Measurements from ENCODE around the gene SLC17A8. TPM values are rescaled to one million over a fixed set of nuclear protein-coding genes. Genes with fewer than 3 reads are reported as not detected.
"Not testable (repeated sequence)": the region's sequence is repeated elsewhere in the genome, so short reads cannot be mapped to it uniquely, and the experiment has no call there.

The SLC17A8 gene
- total and polyA plus RNA-seq, 5 donors from 2014 or later: not detected

GRCh38 chr12:100332852-100333251 lies 24.0 kb upstream of the SLC17A8 start:
- H3K4me1 Mint-ChIP-seq: peaks cover 0 to 6% (median 4%) of the 10 kb centered on the region in 4 donors
- no peaks in the 10 kb centered on the region for H3K4me1 ChIP-seq (ENCODE audit: control insufficient read depth, insufficient read depth, low read length, poor library complexity, severe bottlenecking)
- no peak overlapping the region for H3K27ac Mint-ChIP-seq
- peaks cover 73% of the 10 kb centered on the region for H3K36me3 Mint-ChIP-seq
- peaks cover 64% of the 10 kb centered on the region for H3K36me3 ChIP-seq (ENCODE audit: control insufficient read depth, insufficient read depth, low read length)
- H3K27me3 ChIP-seq (ENCODE audit: control insufficient read depth, insufficient read depth, low read length): no peaks in the 10 kb centered on the region
- DNase-seq (no peak), ATAC-seq (ENCODE audit: low read depth in 2 of 2) (no peak)
- no peak overlapping the region for H3K27ac ChIP-seq (ENCODE audit: insufficient read depth, low read length, poor library complexity, severe bottlenecking)
- H3K9me3 ChIP-seq (ENCODE audit: control insufficient read depth in 2 of 2, low read length in 2 of 2): no peaks in the 10 kb centered on the region
- H3K27me3 Mint-ChIP-seq: no peaks in the 10 kb centered on the region
- no peak overlapping the region for H3K4me3 ChIP-seq (ENCODE audit: low read depth, low read length)
- no peaks in the 10 kb centered on the region for H3K9me3 Mint-ChIP-seq
- H3K4me3 Mint-ChIP-seq: no peak overlapping the region

GRCh38 chr12:100337299-100337698 lies 19.6 kb upstream of the SLC17A8 start:
- Mint-ChIP-seq H3K36me3 (peaks cover 44% of the 10 kb centered on the region), H3K27ac (no peak overlapping the region), H3K27me3 (no peaks in the 10 kb centered on the region), H3K4me1 (peaks cover 0 to 4% (median 1%) of the 10 kb centered on the region in 4 donors), H3K9me3 (peaks cover 0 to under 1% (median 0%) of the 10 kb centered on the region in 7 donors), H3K4me3 (no peak overlapping the region)
- Histone ChIP-seq H3K4me3 (ENCODE audit: low read depth, low read length) (no peak overlapping the region), H3K4me1 (ENCODE audit: control insufficient read depth, insufficient read depth, low read length, poor library complexity, severe bottlenecking) (no peaks in the 10 kb centered on the region), H3K36me3 (ENCODE audit: control insufficient read depth, insufficient read depth, low read length) (peaks cover 57% of the 10 kb centered on the region), H3K27me3 (ENCODE audit: control insufficient read depth, insufficient read depth, low read length) (no peaks in the 10 kb centered on the region), H3K27ac (ENCODE audit: insufficient read depth, low read length, poor library complexity, severe bottlenecking) (no peak overlapping the region), H3K9me3 (ENCODE audit: control insufficient read depth in 2 of 2, low read length in 2 of 2) (no peaks in the 10 kb centered on the region)
- DNase-seq (no peak), ATAC-seq (ENCODE audit: low read depth in 2 of 2) (no peak)

- H3K9me3 ChIP-seq (ENCODE audit: control insufficient read depth in 2 of 2, low read length in 2 of 2): no peaks in the 10 kb centered on the region
- H3K27me3 ChIP-seq (ENCODE audit: control insufficient read depth, insufficient read depth, low read length): no peaks in the 10 kb centered on the region
- peaks cover 47% of the 10 kb centered on the region for H3K36me3 Mint-ChIP-seq
- no peak overlapping the region for H3K4me3 ChIP-seq (ENCODE audit: low read depth, low read length)
- H3K27me3 Mint-ChIP-seq: no peaks in the 10 kb centered on the region
- DNase-seq: no peak
- no peak for ATAC-seq (ENCODE audit: low read depth in 2 of 2)
- H3K27ac Mint-ChIP-seq: no peak overlapping the region
- peaks cover 54% of the 10 kb centered on the region for H3K36me3 ChIP-seq (ENCODE audit: control insufficient read depth, insufficient read depth, low read length)
- H3K9me3 Mint-ChIP-seq: peaks cover 0 to 4% (median 0%) of the 10 kb centered on the region in 7 donors
- H3K4me1 Mint-ChIP-seq: peaks cover 0 to 4% (median 1%) of the 10 kb centered on the region in 4 donors
- H3K4me3 Mint-ChIP-seq: no peak overlapping the region
- no peak overlapping the region for H3K27ac ChIP-seq (ENCODE audit: insufficient read depth, low read length, poor library complexity, severe bottlenecking)
- no peaks in the 10 kb centered on the region for H3K4me1 ChIP-seq (ENCODE audit: control insufficient read depth, insufficient read depth, low read length, poor library complexity, severe bottlenecking)
These were observed 19.1 kb upstream of the SLC17A8 start for GRCh38 chr12:100337727-100338126.

GRCh38 chr12:100339071-100339470 lies 17.8 kb upstream of the SLC17A8 start:
- Histone ChIP-seq H3K36me3 (ENCODE audit: control insufficient read depth, insufficient read depth, low read length) (peaks cover 44% of the 10 kb centered on the region), H3K9me3 (ENCODE audit: control insufficient read depth in 2 of 2, low read length in 2 of 2) (no peaks in the 10 kb centered on the region), H3K4me1 (ENCODE audit: control insufficient read depth, insufficient read depth, low read length, poor library complexity, severe bottlenecking) (no peaks in the 10 kb centered on the region), H3K27ac (ENCODE audit: insufficient read depth, low read length, poor library complexity, severe bottlenecking) (no peak overlapping the region), H3K4me3 (ENCODE audit: low read depth, low read length) (no peak overlapping the region), H3K27me3 (ENCODE audit: control insufficient read depth, insufficient read depth, low read length) (no peaks in the 10 kb centered on the region)
- H3K27ac Mint-ChIP-seq: peak overlapping the region in 1 of 3 donors; percentile 39
- DNase-seq: no peak
- no peaks in the 10 kb centered on the region for H3K27me3 Mint-ChIP-seq
- peaks cover 0 to 2% (median 0%) of the 10 kb centered on the region in 4 donors for H3K4me1 Mint-ChIP-seq
- H3K36me3 Mint-ChIP-seq: peaks cover 37% of the 10 kb centered on the region
- H3K4me3 Mint-ChIP-seq: no peak overlapping the region
- ATAC-seq (ENCODE audit: low read depth in 2 of 2): no peak
- H3K9me3 Mint-ChIP-seq: peaks cover 0 to 5% (median 0%) of the 10 kb centered on the region in 7 donors

- H3K36me3 Mint-ChIP-seq: peaks cover 16% of the 10 kb centered on the region
- not testable (repeated sequence) for H3K27me3 ChIP-seq (ENCODE audit: control insufficient read depth, insufficient read depth, low read length); H3K4me1 Mint-ChIP-seq; DNase-seq; H3K4me1 ChIP-seq (ENCODE audit: control insufficient read depth, insufficient read depth, low read length, poor library complexity, severe bottlenecking); H3K9me3 Mint-ChIP-seq; H3K4me3 ChIP-seq (ENCODE audit: low read depth, low read length); H3K27ac ChIP-seq (ENCODE audit: insufficient read depth, low read length, poor library complexity, severe bottlenecking); H3K4me3 Mint-ChIP-seq; H3K27me3 Mint-ChIP-seq; H3K9me3 ChIP-seq (ENCODE audit: control insufficient read depth in 2 of 2, low read length in 2 of 2); ATAC-seq (ENCODE audit: low read depth in 2 of 2); H3K27ac Mint-ChIP-seq
- H3K36me3 ChIP-seq (ENCODE audit: control insufficient read depth, insufficient read depth, low read length): peaks cover 14% of the 10 kb centered on the region
These were observed 14.0 kb upstream of the SLC17A8 start for GRCh38 chr12:100342897-100343296.

GRCh38 chr12:100344351-100344750 lies 12.5 kb upstream of the SLC17A8 start:
- not testable (repeated sequence) for H3K4me3 Mint-ChIP-seq; H3K27ac Mint-ChIP-seq; H3K9me3 Mint-ChIP-seq; H3K27ac ChIP-seq (ENCODE audit: insufficient read depth, low read length, poor library complexity, severe bottlenecking); H3K4me1 ChIP-seq (ENCODE audit: control insufficient read depth, insufficient read depth, low read length, poor library complexity, severe bottlenecking); H3K4me3 ChIP-seq (ENCODE audit: low read depth, low read length); H3K27me3 Mint-ChIP-seq; H3K36me3 ChIP-seq (ENCODE audit: control insufficient read depth, insufficient read depth, low read length); H3K4me1 Mint-ChIP-seq; H3K9me3 ChIP-seq (ENCODE audit: control insufficient read depth in 2 of 2, low read length in 2 of 2); DNase-seq; H3K27me3 ChIP-seq (ENCODE audit: control insufficient read depth, insufficient read depth, low read length); ATAC-seq (ENCODE audit: low read depth in 2 of 2)
- peaks cover 12% of the 10 kb centered on the region for H3K36me3 Mint-ChIP-seq

GRCh38 chr12:100345020-100345767 lies 11.7 kb upstream of the SLC17A8 start:
- H3K27ac Mint-ChIP-seq: no peak overlapping the region
- peaks cover 0 to 5% (median 0%) of the 10 kb centered on the region in 7 donors for H3K9me3 Mint-ChIP-seq
- no peak overlapping the region for H3K4me3 ChIP-seq (ENCODE audit: low read depth, low read length)
- no peaks in the 10 kb centered on the region for H3K4me1 Mint-ChIP-seq
- no peak overlapping the region for H3K4me3 Mint-ChIP-seq
- peaks cover 12% of the 10 kb centered on the region for H3K36me3 Mint-ChIP-seq
- H3K27me3 ChIP-seq (ENCODE audit: control insufficient read depth, insufficient read depth, low read length): no peaks in the 10 kb centered on the region
- H3K27me3 Mint-ChIP-seq: peaks cover 2% of the 10 kb centered on the region
- H3K9me3 ChIP-seq (ENCODE audit: control insufficient read depth in 2 of 2, low read length in 2 of 2): no peaks in the 10 kb centered on the region
- H3K36me3 ChIP-seq (ENCODE audit: control insufficient read depth, insufficient read depth, low read length): no peaks in the 10 kb centered on the region
- no peak overlapping the region for H3K27ac ChIP-seq (ENCODE audit: insufficient read depth, low read length, poor library complexity, severe bottlenecking)
- no peaks in the 10 kb centered on the region for H3K4me1 ChIP-seq (ENCODE audit: control insufficient read depth, insufficient read depth, low read length, poor library complexity, severe bottlenecking)
- DNase-seq: no peak
- ATAC-seq (ENCODE audit: low read depth in 2 of 2): no peak

- Mint-ChIP-seq H3K9me3 (peaks cover 0 to 5% (median 0%) of the 10 kb centered on the region in 7 donors), H3K36me3 (peaks cover 9% of the 10 kb centered on the region), H3K27me3 (peaks cover 10% of the 10 kb centered on the region), H3K27ac (no peak overlapping the region), H3K4me3 (no peak overlapping the region), H3K4me1 (no peaks in the 10 kb centered on the region)
- H3K9me3 ChIP-seq (ENCODE audit: control insufficient read depth in 2 of 2, low read length in 2 of 2): no peaks in the 10 kb centered on the region
- no peaks in the 10 kb centered on the region for H3K27me3 ChIP-seq (ENCODE audit: control insufficient read depth, insufficient read depth, low read length)
- no peaks in the 10 kb centered on the region for H3K4me1 ChIP-seq (ENCODE audit: control insufficient read depth, insufficient read depth, low read length, poor library complexity, severe bottlenecking)
- H3K36me3 ChIP-seq (ENCODE audit: control insufficient read depth, insufficient read depth, low read length): no peaks in the 10 kb centered on the region
- no peak overlapping the region for H3K27ac ChIP-seq (ENCODE audit: insufficient read depth, low read length, poor library complexity, severe bottlenecking)
- no peak overlapping the region for H3K4me3 ChIP-seq (ENCODE audit: low read depth, low read length)
- DNase-seq (no peak), ATAC-seq (ENCODE audit: low read depth in 2 of 2) (no peak)
These were observed 10.2 kb upstream of the SLC17A8 start for GRCh38 chr12:100346660-100347059.

Measured in CD4-positive, CD25-positive, alpha-beta regulatory T cell (primary cell).